Stimulated activated CD4-positive, alpha-beta T cell treated with anti-CD3 and anti-CD28 coated beads, Interleukin-4, amount 100 ng/mL, for 24 hours (primary cell): ENCODE measurements around the gene KRTAP6-2.

Experiments
- DNase-seq: peaks from one replicate; pipeline ENCODE4 v3.0.0-alpha.2; 2020

KRTAP6-2 gene

GRCh38 chr21:30598802-30599201 lies at the start of gene KRTAP6-2:
KRTAP6-2 (minus strand) TSS chr21:30598902; CDS start chr21:30598874, 28 bp downstream.
- no peak for DNase-seq

- no peak for DNase-seq
Observed at GRCh38 chr21:30646904-30647414, 48.3 kb upstream of the KRTAP6-2 start.

- DNase-seq = no peak
Observed at GRCh38 chr21:30642564-30642963, 43.9 kb upstream of the KRTAP6-2 start, which contains the start of gene KRTAP20-3. KRTAP20-3 (plus strand) TSS chr21:30642864.

- DNase-seq = no peak
Observed at GRCh38 chr21:30638686-30639085, 40.0 kb upstream of the KRTAP6-2 start.

- no peak for DNase-seq
Observed at GRCh38 chr21:30634906-30635305, 36.2 kb upstream of the KRTAP6-2 start, which contains the start of gene KRTAP20-2. KRTAP20-2 (plus strand) TSS chr21:30635206; CDS start chr21:30635264, 58 bp downstream.

GRCh38 chr21:30629200-30629599 lies 30.5 kb upstream of the KRTAP6-2 start:
- no peak for DNase-seq

GRCh38 chr21:30628109-30628508 lies 29.4 kb upstream of the KRTAP6-2 start:
- DNase-seq = no peak

- DNase-seq = no peak
Observed at GRCh38 chr21:30625449-30626165, 26.9 kb upstream of the KRTAP6-2 start.

GRCh38 chr21:30623362-30623761 lies 24.7 kb upstream of the KRTAP6-2 start:
- no peak for DNase-seq

- no peak for DNase-seq
Observed at GRCh38 chr21:30620522-30620921, 21.8 kb upstream of the KRTAP6-2 start, which contains the start of gene KRTAP20-4. KRTAP20-4 (plus strand) TSS chr21:30620627.

- DNase-seq = no peak
Observed at GRCh38 chr21:30620080-30620479, 21.4 kb upstream of the KRTAP6-2 start.

- no peak for DNase-seq
Observed at GRCh38 chr21:30616125-30616524, 17.4 kb upstream of the KRTAP6-2 start, which contains the start of gene KRTAP20-1. KRTAP20-1 (plus strand) TSS chr21:30616425; CDS start chr21:30616455, 30 bp downstream.

- no peak for DNase-seq
Observed at GRCh38 chr21:30615199-30615598, 16.5 kb upstream of the KRTAP6-2 start.

GRCh38 chr21:30613836-30614235 lies 15.1 kb upstream of the KRTAP6-2 start, which contains the start of gene KRTAP6-1:
KRTAP6-1 (minus strand) TSS chr21:30613930; CDS start chr21:30613904, 26 bp downstream.
- no peak for DNase-seq

- DNase-seq = no peak
Observed at GRCh38 chr21:30612132-30612531, 13.4 kb upstream of the KRTAP6-2 start.

- DNase-seq = no peak
Observed at GRCh38 chr21:30605968-30606367, 7.3 kb upstream of the KRTAP6-2 start.

- no peak for DNase-seq
Observed at GRCh38 chr21:30600787-30601186, 2.1 kb upstream of the KRTAP6-2 start, which contains the start of gene KRTAP22-1. KRTAP22-1 (plus strand) TSS chr21:30601087.

GRCh38 chr21:30592140-30592539 lies 6.6 kb downstream of the KRTAP6-2 start, which contains the start of gene KRTAP6-3:
KRTAP6-3 (plus strand) TSS chr21:30592440; CDS start chr21:30592446, 6 bp downstream.
- no peak for DNase-seq

GRCh38 chr21:30590297-30590696 lies 8.4 kb downstream of the KRTAP6-2 start, which contains the start of gene KRTAP22-2:
KRTAP22-2 (minus strand) TSS chr21:30590397.
- DNase-seq = no peak

GRCh38 chr21:30582870-30583269 lies 15.8 kb downstream of the KRTAP6-2 start:
- DNase-seq = no peak

GRCh38 chr21:30580132-30580531 lies 18.6 kb downstream of the KRTAP6-2 start:
- no peak for DNase-seq

GRCh38 chr21:30579346-30579745 lies 19.4 kb downstream of the KRTAP6-2 start:
- DNase-seq = no peak

- DNase-seq = no peak
Observed at GRCh38 chr21:30577766-30578165, 20.9 kb downstream of the KRTAP6-2 start.

GRCh38 chr21:30567617-30568016 lies 31.1 kb downstream of the KRTAP6-2 start:
- DNase-seq = no peak
